Sciatic nerve (tissue), 2 donors: ENCODE data around the gene GPS2. TPM values are rescaled to one million over a fixed set of nuclear protein-coding genes. Genes with fewer than 3 reads are reported as not detected.
"Not testable (repeated sequence)": the region's sequence is repeated elsewhere in the genome, so short reads cannot be mapped to it uniquely, and the experiment has no call there.

ENCODE experiments used
- ATAC-seq: fragments of 200-7000 bp; cut with Tn5 transposase; one replicate; pipeline ENCODE4 v1.9.1; 2020; ENCODE audit warnings: mild to moderate bottlenecking, moderate library complexity
- DNase-seq: peaks from one replicate; pipeline ENCODE4 v3.0.0-alpha.2; 2020; ENCODE audit warnings: low spot score
- intact Hi-C: fragments of 100-400 bp; cut with DNase I; formaldehyde crosslinking; loops from one replicate; pipeline ENCODE4 v1.14.2; 2022
- total RNA-seq: library from RNA; stranded (reverse); fragmentation: NEBNext Ultra II Directional; extraction: Animal tissue kit (Norgen Biotek cat#: 25700); gene quantifications from one replicate; pipeline ENCODE4 v1.2.1, GENCODE V29; 2021
- donor health status: DM: no; HTN: no; CAD: no.
- donor health status: DM: no; HTN: no; CAD: no.

GPS2 gene
- total RNA-seq, 1 donor from 2014 or later, result 53.8 TPM

DNA sequence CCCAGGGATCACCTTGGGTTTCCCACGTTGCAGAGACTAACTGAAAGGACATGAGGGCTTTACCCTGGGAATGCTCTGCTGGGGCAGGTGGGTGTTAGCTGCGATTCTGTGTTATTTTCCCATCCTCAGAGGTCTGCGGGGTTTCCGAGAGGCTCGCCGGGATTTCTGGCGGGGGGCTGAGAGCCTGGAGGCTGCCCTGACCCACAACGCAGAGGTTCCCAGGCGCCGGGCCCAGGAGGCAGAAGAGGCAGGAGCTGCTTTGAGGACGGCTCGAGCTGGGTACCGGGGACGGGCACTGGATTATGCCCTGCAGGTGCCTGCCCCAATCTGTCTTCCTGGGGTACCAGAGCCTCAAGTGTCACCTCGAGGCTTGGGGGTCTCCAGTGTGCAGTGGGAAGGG is 28.1 kb upstream of the GPS2 start:
- intact Hi-C loops, result no loop called here
- DNase-seq (no peak), ATAC-seq (no peak)

DNA sequence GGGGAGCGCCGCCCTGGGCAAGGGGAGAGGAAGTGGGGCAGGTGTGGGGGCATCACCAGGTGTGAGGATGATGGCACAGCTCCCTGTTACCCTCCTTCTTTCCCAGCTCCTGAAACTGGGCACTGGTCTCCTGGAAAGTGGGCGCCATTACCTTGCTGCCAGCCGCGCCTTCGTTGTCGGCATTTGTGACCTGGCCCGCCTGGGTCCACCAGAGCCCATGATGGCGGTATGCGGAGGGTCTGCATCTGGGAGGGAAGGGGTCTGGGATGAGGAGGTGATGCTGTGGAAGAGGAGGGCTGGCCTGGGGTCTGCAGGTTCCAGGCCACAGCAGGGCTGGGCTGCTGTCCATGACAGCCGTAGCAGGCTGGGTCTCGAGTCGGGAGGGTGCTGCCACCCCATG is 26.7 kb upstream of the GPS2 start:
- DNase-seq (no peak), ATAC-seq (no peak)
- intact Hi-C loops, result no loop called here

- DNase-seq, result no peak
- no peak for ATAC-seq
- intact Hi-C loops, result no loop called here
Observed at GRCh38 chr17:7340179-7340578, 25.0 kb upstream of the GPS2 start.

DNA sequence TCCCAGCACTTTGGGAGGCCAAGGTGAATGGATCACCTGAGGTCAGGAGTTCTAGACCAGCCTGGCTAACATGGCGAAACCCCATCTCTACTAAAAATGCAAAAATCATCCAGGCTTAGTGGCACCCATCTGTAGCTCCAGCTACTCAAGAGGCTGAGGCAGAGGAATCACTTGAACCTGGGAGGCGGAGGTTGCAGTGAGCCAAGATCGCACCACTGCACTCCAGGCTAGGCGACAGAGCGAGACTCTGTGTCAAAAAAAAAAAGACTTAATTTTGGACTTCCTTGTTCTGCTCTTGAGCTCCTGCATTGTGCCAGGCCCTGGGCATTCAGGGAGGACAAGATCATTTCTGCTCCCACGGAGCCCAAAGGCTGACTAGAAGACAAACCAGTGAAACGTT is 22.4 kb upstream of the GPS2 start:
- DNase-seq, intact Hi-C loops, ATAC-seq: not testable (repeated sequence)

GRCh38 chr17:7336240-7337175 is 21.3 kb upstream of the GPS2 start, which contains the start of gene ACAP1:
TSS of gene ACAP1 (plus strand) at chr17:7336529. CDS start at chr17:7336735, 206 bp downstream.
- peak; percentile 53 for DNase-seq
- ATAC-seq, result peak; percentile 52

GRCh38 chr17:7335765-7336164 is 20.6 kb upstream of the GPS2 start:
- intact Hi-C loops, ATAC-seq, DNase-seq: not testable (repeated sequence)

More at GRCh38 chr17:7336240-7337175, 21.3 kb upstream of the GPS2 start, which contains the start of gene ACAP1:
- intact Hi-C loops, result no loop called here

DNA sequence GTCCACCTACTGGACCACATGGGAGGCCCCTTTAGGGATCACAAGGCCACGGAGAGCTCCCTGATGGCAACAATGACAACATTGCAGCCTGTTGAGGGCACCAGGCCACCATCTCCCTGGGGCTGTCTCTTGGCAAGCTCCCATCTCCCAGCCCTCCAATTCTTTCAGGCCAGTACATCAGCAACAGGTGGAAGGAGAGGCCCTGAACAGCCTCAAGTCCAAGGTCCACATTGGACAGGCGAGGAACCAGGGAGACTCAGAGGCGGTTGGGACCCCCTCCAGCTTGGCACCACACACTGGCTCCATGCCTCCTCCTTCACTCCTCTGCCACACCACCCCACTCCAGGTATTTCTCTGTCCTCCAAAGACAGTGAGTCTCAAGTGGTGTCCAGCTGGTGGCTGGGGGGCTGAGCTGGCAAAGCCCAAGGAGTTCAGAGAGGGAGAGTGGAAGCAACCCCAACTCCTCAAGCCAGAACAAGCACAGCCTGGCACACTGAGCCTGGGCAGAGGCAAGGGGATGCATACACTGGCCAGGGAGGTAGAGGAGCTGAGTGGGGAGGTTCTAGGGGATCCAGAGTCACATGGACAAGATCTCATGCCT is 19.9 kb upstream of the GPS2 start:
- no peak for DNase-seq
- intact Hi-C loops, result no loop called here
- ATAC-seq, result no peak

DNA sequence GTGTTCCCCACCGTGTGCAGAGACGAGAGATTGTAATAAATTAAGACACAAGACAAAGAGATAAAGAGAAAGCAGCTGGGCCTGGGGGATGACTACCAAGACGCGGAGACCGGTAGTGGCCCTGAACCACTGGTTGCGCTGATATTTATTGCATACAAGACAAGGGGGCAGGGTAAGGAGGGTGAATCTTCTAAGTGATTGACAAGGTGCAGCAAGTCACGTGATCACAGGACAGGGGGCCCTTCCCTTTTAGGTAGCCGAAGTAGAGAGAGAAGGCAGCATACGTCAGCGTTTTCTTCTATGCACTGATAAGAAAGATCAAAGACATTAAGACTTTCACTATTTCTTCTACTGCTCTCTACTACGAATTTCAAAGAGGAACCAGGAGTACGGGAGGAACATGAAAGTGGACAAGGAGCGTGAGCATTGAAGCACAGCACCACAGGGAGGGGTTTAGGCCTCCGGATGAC is 17.5 kb upstream of the GPS2 start:
- ATAC-seq, DNase-seq, intact Hi-C loops: not testable (repeated sequence)

- DNase-seq (no peak), ATAC-seq (no peak)
- intact Hi-C loops, result no loop called here
Observed at GRCh38 chr17:7332111-7332510, 17.0 kb upstream of the GPS2 start.

DNA sequence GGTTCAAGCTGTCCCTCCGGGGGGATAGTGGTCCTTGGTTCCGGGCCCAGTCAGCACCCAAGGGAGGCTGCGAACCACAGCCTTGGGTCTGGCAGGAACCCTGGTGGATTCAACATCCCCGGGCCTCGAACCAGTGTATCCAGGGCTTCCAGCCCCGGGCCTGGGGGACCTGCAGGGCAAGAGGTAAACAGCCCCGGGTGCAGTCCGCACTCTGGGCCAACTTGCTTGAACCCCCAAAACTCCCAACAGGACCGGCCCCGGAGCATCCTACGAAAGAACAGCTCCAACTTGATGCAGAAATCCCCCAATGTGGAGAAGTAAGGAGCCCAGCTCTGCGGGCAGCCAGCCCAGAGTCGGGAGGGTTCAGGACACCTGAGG is 15.5 kb upstream of the GPS2 start:
- DNase-seq, result no peak
- intact Hi-C loops, result no loop called here
- no peak for ATAC-seq

DNA sequence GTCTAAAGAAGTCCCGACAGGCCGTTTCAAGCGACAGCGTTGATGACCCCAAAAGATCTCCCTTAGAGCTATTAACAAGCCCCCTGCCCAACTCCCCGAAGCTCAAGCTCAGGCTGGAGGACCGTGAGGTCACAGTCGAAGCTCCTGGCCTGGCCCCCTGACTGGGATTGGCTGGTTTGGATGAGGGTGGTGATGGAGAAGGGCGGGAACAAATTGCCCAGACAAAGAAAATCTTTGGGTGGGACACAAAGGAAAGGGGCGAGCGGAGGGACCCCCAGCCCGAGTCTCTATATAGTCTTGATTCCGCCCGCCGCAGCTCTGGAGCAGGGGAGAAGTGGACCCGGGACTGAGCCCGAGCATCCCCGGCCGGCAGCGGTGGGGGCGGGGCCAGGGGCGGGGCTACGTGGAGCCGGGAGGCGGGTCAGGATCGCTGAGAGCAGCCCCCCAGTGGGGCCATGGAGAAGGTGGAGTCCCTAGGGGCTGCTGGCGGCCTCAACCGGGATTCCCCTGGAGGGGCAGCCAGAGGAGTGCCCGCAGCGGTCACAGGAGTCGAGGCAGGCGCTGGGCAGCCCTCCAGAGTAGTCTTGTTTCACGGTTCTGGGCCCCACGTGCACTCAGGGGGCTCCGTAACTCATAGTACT is 15.0 kb upstream of the GPS2 start:
- DNase-seq, result peak; percentile 83
- intact Hi-C loops, result no loop called here
- peak; percentile 80 for ATAC-seq

- ATAC-seq (peak; percentile 90), DNase-seq (peak; percentile 99)
- intact Hi-C loops, result no loop called here
Observed at GRCh38 chr17:7329374-7329996, 14.3 kb upstream of the GPS2 start.

- ATAC-seq (no peak), DNase-seq (no peak)
Observed at GRCh38 chr17:7328840-7329373, 13.7 kb upstream of the GPS2 start, which contains the start of gene NEURL4. TSS of gene NEURL4 (minus strand) at chr17:7329335. CDS start at chr17:7329312, 23 bp downstream.

DNA sequence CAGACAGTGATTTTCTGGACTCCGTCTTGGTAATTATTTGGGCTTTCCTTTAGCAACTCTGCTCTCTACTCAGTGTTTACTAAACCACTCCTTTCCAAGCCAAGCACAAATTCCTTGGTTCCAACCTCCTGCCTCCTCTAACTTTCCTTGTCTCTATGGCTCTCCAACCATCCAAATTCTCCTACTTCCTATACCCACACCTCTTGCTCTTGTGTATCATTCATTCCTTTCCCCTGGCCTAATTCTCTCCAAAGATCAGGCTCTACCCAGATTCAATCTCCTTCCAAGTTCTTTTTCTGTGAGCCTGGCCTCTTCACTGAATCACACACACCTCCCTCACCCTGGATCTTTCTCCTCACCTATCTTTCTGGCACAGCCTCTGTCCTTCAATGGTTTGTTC is 12.8 kb upstream of the GPS2 start:
- ATAC-seq (no peak), DNase-seq (no peak)
- intact Hi-C loops, result no loop called here

More at GRCh38 chr17:7328840-7329373, 13.7 kb upstream of the GPS2 start, which contains the start of gene NEURL4:
- intact Hi-C loops, result no loop called here

GRCh38 chr17:7327501-7327900 is 12.3 kb upstream of the GPS2 start:
- DNase-seq, result no peak
- no peak for ATAC-seq
- intact Hi-C loops, result no loop called here

GRCh38 chr17:7327056-7327455 is 11.9 kb upstream of the GPS2 start:
- intact Hi-C loops, result no loop called here
- ATAC-seq (no peak), DNase-seq (no peak)

DNA sequence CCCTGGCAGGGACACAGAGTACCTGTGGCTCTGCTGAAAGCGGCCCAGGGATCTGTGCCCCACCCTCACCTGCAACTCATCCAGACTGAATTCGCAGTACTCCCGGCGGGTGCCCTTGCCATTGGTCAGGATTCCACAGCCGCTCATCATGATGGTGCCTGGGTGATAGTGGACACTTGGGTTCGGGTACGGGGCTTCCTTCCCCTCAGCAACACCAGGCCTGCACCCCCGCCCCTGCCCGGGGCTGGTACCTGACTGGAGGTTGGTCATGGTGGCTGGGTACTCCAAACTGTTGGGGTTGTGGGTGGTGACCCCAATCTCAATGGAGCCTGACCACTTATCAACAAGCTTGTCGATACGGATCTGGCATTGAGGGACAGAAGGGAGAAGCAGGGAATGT is 11.0 kb upstream of the GPS2 start:
- DNase-seq, result no peak
- ATAC-seq, result no peak
- intact Hi-C loops, result no loop called here

- intact Hi-C loops, result no loop called here
- ATAC-seq (no peak), DNase-seq (no peak)
Observed at GRCh38 chr17:7325031-7325528, 9.9 kb upstream of the GPS2 start.

- intact Hi-C loops, result no loop called here
- ATAC-seq, result no peak
- DNase-seq, result no peak
Observed at GRCh38 chr17:7324438-7324779, 9.2 kb upstream of the GPS2 start.
